Measurements from ENCODE around the gene TRAPPC3. TPM values are rescaled to one million over a fixed set of nuclear protein-coding genes. Genes with fewer than 3 reads are reported as not detected.
A peak's percentile ranks its signal among the peaks of the same experiment; 100 is the strongest.

Gene TRAPPC3
- total and polyA plus RNA-seq, 9 of the 15 experiments (the other 6 are each of a cell fraction or from before 2014, with no cell fraction given), result 20.6 to 141 (median 112) TPM

DNA sequence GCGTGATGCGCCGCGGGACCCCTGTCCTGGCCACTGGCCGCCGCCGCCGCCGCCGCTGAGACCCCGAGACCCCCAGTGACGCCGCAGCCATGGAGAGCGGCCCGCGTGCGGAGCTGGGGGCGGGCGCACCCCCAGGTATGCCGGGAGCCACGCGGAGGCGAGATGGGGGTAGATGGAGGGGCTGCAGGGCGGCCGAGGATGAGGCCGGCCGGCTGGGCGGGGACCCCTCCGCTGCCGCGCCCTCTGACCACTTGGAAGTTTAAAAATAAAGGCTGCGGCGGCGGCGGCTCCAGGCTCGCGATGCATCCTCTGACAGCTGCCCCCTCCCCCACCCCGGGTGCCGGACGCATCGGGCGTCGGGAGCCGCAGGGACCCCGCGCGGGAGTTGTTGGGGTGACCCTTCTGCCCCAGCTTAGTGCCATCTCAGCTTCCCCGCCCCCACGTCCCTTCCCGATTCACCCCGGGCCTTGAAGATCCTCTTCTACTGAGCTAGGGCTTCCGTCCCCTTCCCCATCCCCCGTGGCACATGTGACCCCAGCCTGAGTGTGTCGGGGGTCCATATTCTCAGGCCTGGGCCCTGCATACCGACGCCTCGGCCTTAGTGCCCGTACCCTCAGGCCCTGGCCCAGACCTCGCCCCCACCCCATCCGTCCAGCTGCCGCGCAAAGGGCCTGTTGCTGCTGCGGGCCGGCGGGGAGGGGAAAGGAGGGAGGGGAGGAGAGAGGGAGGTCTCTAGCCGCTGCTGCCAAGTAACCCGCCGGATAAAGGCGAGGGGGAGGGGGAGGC lies 7.2 kb upstream of the TRAPPC3 start (continued):
- TF ChIP-seq ZNF695 (CRISPR knock-in tag; IDR thresholded peaks at IDR 0.05) (no peak), SAP30 (IDR thresholded peaks at IDR 0.05; ENCODE audit: borderline replicate concordance, insufficient read depth, low read depth, low read length, poor library complexity, severe bottlenecking) (peak; percentile 66), CREM (IDR thresholded peaks at IDR 0.05; ENCODE audit: low read depth) (peak; percentile 17; the same call in 1 of the 2 replicates), RBBP5 (IDR thresholded peaks at IDR 0.05; ENCODE audit: borderline replicate concordance, insufficient read depth, low read length, poor library complexity, severe bottlenecking) (peak; percentile 73), NR2F6 (CRISPR knock-in tag; IDR thresholded peaks at IDR 0.05) (no peak), DMBX1 (CRISPR knock-in tag; IDR thresholded peaks at IDR 0.05; ENCODE audit: borderline replicate concordance) (0 out of 2 replicates have a peak, but pooled peaks have one; percentile 21), FOXK2 (conservative IDR thresholded peaks at IDR 0.05 in 1 of 2, IDR thresholded peaks at IDR 0.05 in 1 of 2; ENCODE audit: low read depth in 2 of 2) (peak; percentile 61 to 62; a peak in 2 of 4 replicates), ZNF444 (CRISPR knock-in tag; IDR thresholded peaks at IDR 0.05) (peak; percentile 93), RAD51 (IDR thresholded peaks at IDR 0.05; ENCODE audit: borderline replicate concordance, low read depth) (peak; percentile 58), ZNF263 (CRISPR knock-in tag; IDR thresholded peaks at IDR 0.05; ENCODE audit: borderline replicate concordance) (peak; percentile 60), EP400 (IDR thresholded peaks at IDR 0.05) (peak; percentile 71), DPF2 (IDR thresholded peaks at IDR 0.05) (0 out of 2 replicates have a peak, but pooled peaks have one; percentile 57), SMARCA5 (IDR thresholded peaks at IDR 0.05) (peak; percentile 73), GATAD2A (IDR thresholded peaks at IDR 0.05) (peak; percentile 62; the same call in 1 of the 2 replicates)
- TF ChIP-seq, protein P1, sequence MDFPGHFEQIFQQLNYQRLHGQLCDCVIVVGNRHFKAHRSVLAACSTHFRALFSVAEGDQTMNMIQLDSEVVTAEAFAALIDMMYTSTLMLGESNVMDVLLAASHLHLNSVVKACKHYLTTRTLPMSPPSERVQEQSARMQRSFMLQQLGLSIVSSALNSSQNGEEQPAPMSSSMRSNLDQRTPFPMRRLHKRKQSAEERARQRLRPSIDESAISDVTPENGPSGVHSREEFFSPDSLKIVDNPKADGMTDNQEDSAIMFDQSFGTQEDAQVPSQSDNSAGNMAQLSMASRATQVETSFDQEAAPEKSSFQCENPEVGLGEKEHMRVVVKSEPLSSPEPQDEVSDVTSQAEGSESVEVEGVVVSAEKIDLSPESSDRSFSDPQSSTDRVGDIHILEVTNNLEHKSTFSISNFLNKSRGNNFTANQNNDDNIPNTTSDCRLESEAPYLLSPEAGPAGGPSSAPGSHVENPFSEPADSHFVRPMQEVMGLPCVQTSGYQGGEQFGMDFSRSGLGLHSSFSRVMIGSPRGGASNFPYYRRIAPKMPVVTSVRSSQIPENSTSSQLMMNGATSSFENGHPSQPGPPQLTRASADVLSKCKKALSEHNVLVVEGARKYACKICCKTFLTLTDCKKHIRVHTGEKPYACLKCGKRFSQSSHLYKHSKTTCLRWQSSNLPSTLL (IDR thresholded peaks at IDR 0.05), result no peak
- TF ChIP-seq, protein P2, sequence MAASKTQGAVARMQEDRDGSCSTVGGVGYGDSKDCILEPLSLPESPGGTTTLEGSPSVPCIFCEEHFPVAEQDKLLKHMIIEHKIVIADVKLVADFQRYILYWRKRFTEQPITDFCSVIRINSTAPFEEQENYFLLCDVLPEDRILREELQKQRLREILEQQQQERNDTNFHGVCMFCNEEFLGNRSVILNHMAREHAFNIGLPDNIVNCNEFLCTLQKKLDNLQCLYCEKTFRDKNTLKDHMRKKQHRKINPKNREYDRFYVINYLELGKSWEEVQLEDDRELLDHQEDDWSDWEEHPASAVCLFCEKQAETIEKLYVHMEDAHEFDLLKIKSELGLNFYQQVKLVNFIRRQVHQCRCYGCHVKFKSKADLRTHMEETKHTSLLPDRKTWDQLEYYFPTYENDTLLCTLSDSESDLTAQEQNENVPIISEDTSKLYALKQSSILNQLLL (CRISPR knock-in tag; IDR thresholded peaks at IDR 0.05; ENCODE audit: borderline replicate concordance), result no peak
- TF ChIP-seq, protein P3, sequence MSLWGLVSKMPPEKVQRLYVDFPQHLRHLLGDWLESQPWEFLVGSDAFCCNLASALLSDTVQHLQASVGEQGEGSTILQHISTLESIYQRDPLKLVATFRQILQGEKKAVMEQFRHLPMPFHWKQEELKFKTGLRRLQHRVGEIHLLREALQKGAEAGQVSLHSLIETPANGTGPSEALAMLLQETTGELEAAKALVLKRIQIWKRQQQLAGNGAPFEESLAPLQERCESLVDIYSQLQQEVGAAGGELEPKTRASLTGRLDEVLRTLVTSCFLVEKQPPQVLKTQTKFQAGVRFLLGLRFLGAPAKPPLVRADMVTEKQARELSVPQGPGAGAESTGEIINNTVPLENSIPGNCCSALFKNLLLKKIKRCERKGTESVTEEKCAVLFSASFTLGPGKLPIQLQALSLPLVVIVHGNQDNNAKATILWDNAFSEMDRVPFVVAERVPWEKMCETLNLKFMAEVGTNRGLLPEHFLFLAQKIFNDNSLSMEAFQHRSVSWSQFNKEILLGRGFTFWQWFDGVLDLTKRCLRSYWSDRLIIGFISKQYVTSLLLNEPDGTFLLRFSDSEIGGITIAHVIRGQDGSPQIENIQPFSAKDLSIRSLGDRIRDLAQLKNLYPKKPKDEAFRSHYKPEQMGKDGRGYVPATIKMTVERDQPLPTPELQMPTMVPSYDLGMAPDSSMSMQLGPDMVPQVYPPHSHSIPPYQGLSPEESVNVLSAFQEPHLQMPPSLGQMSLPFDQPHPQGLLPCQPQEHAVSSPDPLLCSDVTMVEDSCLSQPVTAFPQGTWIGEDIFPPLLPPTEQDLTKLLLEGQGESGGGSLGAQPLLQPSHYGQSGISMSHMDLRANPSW (CRISPR knock-in tag; IDR thresholded peaks at IDR 0.05), result peak; percentile 77
- TF ChIP-seq, protein P4, sequence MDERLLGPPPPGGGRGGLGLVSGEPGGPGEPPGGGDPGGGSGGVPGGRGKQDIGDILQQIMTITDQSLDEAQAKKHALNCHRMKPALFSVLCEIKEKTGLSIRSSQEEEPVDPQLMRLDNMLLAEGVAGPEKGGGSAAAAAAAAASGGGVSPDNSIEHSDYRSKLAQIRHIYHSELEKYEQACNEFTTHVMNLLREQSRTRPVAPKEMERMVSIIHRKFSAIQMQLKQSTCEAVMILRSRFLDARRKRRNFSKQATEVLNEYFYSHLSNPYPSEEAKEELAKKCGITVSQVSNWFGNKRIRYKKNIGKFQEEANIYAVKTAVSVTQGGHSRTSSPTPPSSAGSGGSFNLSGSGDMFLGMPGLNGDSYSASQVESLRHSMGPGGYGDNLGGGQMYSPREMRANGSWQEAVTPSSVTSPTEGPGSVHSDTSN (CRISPR knock-in tag; IDR thresholded peaks at IDR 0.05; ENCODE audit: low read depth), result no peak
- TF ChIP-seq, protein P4 (tag; conservative IDR thresholded peaks at IDR 0.05; ENCODE audit: low read depth), result no peak

Measured in K562 (cell line).